ENCODE results near the gene CAV2. TPM values are rescaled to one million over a fixed set of nuclear protein-coding genes. Genes with fewer than 3 reads are reported as not detected.

The CAV2 gene
- total and polyA plus RNA-seq, 3 donors from 2014 or later = 33.0 to 40.2 (median 33.5) TPM

DNA sequence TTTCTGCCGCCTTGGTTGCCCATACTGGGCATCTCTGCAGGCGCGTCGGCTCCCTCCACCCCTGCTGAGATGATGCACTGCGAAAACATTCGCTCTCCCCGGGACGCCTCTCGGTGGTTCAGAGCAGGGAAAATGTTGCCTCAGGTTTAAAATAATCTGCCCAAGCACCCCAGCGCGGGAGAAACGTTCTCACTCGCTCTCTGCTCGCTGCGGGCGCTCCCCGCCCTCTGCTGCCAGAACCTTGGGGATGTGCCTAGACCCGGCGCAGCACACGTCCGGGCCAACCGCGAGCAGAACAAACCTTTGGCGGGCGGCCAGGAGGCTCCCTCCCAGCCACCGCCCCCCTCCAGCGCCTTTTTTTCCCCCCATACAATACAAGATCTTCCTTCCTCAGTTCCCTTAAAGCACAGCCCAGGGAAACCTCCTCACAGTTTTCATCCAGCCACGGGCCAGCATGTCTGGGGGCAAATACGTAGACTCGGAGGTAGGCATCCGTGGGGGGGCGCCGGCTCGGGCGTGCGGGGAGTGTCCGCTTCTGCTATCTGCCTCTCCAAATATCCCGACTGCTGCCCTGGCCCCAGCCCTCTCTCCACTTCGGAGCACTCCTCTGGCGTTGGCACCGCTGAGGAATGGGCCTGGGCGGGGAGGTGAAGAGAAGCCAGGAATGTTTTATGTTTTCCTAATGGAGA, 25.2 kb downstream of the CAV2 start, which contains the start of gene CAV1:
Gene CAV1 (plus strand): TSS at position 428 of the 689 bp plus-strand sequence. CDS start 27 bp downstream, at position 455.
- peak; percentile 83 for DNase-seq
- Histone ChIP-seq H3K4me3 (peak within 1 kb of the TSS; percentile 67 to 78), H3K4me1 (peaks cover 11% of the 10 kb centered on the region), H3K27ac (peak within 1 kb of the TSS; percentile 82 to 94), H3K27me3 (no peaks in the 10 kb centered on the region), H3K36me3 (ENCODE audit: low read depth, missing control alignments) (no peaks in the 10 kb centered on the region), H3K9me3 (no peaks in the 10 kb centered on the region)
- intact Hi-C loops (cut with DNase I; ENCODE audit: low total_unique reads) = loop anchor here (5.0 kb wide), 1 partner anchor 63 kb away; no protein-coding TSS in a partner anchor
- TF ChIP-seq POLR2A (IDR thresholded peaks at IDR 0.05) = no peak
- TF ChIP-seq, protein P1, sequence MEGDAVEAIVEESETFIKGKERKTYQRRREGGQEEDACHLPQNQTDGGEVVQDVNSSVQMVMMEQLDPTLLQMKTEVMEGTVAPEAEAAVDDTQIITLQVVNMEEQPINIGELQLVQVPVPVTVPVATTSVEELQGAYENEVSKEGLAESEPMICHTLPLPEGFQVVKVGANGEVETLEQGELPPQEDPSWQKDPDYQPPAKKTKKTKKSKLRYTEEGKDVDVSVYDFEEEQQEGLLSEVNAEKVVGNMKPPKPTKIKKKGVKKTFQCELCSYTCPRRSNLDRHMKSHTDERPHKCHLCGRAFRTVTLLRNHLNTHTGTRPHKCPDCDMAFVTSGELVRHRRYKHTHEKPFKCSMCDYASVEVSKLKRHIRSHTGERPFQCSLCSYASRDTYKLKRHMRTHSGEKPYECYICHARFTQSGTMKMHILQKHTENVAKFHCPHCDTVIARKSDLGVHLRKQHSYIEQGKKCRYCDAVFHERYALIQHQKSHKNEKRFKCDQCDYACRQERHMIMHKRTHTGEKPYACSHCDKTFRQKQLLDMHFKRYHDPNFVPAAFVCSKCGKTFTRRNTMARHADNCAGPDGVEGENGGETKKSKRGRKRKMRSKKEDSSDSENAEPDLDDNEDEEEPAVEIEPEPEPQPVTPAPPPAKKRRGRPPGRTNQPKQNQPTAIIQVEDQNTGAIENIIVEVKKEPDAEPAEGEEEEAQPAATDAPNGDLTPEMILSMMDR (IDR thresholded peaks at IDR 0.05) = peak in 2 of 3 experiments; percentile 6 to 13
- 0 to 1% methylated on average over 36 to 42 of the region's 42 CpGs for WGBS, 2 donors

DNA sequence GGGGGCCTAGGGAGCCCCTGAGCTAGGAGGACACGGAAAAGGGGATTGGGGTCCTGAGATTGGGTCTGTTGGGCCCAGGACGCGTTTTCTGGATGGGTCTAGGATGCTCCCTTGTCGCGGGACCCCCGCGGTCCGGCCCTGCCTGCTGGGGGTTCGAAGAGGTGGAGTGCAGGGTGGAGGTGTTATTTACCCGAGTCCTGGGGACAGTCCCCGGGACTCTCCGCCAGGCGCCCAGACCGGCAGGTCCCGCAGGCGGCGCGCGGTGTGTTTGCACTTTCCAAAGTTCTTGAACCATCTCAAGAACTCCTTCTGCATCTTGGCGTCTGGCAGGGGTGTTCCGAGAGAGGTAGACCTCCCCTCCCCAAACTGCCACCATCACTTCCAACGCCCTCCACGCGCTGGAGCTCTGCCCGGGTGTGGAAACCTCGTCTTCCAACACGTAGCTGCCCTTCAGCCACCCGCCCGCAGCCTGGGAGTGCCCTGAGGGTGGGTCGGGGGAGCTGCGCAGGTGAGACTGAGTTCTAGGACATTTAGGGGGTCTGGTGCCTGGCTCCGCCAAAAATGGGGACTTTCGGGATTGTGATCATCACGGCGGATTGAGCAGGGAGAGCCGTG, 25.9 kb downstream of the CAV2 start:
- Histone ChIP-seq H3K36me3 (ENCODE audit: low read depth, missing control alignments) (no peaks in the 10 kb centered on the region), H3K27ac (peak overlapping the region; percentile 82 to 94), H3K27me3 (no peaks in the 10 kb centered on the region), H3K4me1 (peaks cover 11% of the 10 kb centered on the region), H3K4me3 (peak overlapping the region; percentile 67 to 78), H3K9me3 (no peaks in the 10 kb centered on the region)
- DNase-seq = peak; percentile 28
- 0 to 2% methylated on average over 23 to 36 of the region's 36 CpGs for WGBS, 2 donors
- TF ChIP-seq, protein P1 (IDR thresholded peaks at IDR 0.05) = no peak
- no peak for TF ChIP-seq POLR2A (IDR thresholded peaks at IDR 0.05)
- intact Hi-C loops (cut with DNase I; ENCODE audit: low total_unique reads) = loop anchor here (5.0 kb wide), 1 partner anchor 62 kb away; no protein-coding TSS in a partner anchor

DNA sequence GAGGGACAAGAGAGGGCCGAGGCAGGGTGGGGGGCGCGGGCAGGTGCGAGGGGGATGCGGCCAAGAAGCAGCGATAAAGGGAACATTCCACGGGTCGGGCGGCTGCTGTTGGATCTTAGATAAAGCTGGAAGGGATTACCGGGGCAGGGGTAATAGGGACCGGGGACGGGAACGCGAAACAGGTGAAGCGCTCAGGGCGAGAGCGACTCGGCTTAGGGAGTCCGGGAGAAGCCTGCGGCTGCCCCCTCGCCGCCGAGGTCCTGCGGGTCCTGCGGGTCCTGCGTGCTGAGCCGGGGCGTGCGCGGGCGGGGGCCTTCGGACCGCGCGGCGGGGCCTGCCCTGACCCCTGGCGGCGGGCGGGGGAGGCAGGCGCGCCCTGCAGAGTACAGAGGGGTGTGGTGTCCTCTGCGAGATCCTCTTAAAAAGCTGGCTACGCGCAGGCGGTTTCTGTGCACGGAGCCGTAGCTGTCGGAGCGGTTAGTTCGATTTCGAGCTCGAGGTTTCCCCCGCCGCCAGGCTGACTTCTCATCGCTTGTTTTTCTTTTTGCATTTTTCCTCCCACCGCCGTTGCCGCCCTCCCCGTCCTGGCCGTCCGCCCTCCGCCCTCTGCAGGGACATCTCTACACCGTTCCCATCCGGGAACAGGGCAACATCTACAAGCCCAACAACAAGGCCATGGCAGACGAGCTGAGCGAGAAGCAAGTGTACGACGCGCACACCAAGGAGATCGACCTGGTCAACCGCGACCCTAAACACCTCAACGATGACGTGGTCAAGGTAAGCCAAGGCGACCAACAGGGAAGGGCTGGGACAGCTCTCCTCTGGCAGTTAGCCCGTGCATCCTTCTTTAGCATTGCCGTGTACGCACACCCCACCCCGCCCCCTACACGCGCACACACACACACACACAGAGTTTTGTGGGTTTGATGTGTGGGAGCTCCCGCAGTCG, 26.6 kb downstream of the CAV2 start:
- peaks cover 11% of the 10 kb centered on the region for H3K4me1 ChIP-seq
- 0 to 2% methylated on average over 33 to 83 of the region's 83 CpGs for WGBS, 2 donors
- H3K27ac ChIP-seq = peak overlapping the region; percentile 82 to 94
- intact Hi-C loops (cut with DNase I; ENCODE audit: low total_unique reads) = loop anchor here (5.0 kb wide), 1 partner anchor 61 kb away; no protein-coding TSS in a partner anchor
- H3K36me3 ChIP-seq (ENCODE audit: low read depth, missing control alignments) = no peaks in the 10 kb centered on the region
- DNase-seq = peak; percentile 79
- TF ChIP-seq POLR2A (IDR thresholded peaks at IDR 0.05) = no peak
- TF ChIP-seq, protein P1 (IDR thresholded peaks at IDR 0.05) = peak; percentile 70 to 82 (median 76)
- peak overlapping the region; percentile 67 to 78 for H3K4me3 ChIP-seq
- no peaks in the 10 kb centered on the region for H3K9me3 ChIP-seq
- no peaks in the 10 kb centered on the region for H3K27me3 ChIP-seq

DNA sequence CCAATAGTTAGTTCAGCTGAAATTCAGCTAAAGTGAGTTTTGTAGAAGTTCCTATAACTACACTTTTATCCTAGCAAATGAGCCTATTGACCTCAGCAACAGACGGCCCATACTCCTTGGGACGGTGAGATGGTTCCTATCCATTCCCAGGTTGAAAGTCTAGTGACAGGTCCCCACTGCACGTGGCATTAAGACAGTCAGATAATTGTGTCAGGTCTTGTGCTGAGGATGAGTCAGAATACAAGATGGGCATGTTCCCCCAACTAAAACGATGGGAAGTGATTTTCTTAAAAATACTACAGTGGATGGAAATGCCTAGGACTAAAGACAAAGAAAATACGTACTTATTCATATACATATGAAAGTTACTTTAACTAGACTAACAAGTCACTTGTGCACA, 27.4 kb downstream of the CAV2 start:
- H3K4me3 ChIP-seq = peak overlapping the region; percentile 67 to 78
- intact Hi-C loops (cut with DNase I; ENCODE audit: low total_unique reads) = loop anchor here (5.0 kb wide), 1 partner anchor 60 kb away; no protein-coding TSS in a partner anchor
- H3K4me1 ChIP-seq = peaks cover 11% of the 10 kb centered on the region
- DNase-seq = no peak
- H3K9me3 ChIP-seq = no peaks in the 10 kb centered on the region
- no peak for TF ChIP-seq POLR2A (IDR thresholded peaks at IDR 0.05)
- TF ChIP-seq, protein P1 (IDR thresholded peaks at IDR 0.05) = no peak
- H3K27me3 ChIP-seq = no peaks in the 10 kb centered on the region
- 10 to 39% methylated on average over 5 of the region's 5 CpGs for WGBS, 2 donors
- no peaks in the 10 kb centered on the region for H3K36me3 ChIP-seq (ENCODE audit: low read depth, missing control alignments)
- peak overlapping the region in 1 of 2 donors; percentile 94 for H3K27ac ChIP-seq

All from testis (tissue), 3 donors.